OCI-LY7 (cell line): Measurements from ENCODE around the gene OR6N2. TPM values are rescaled to one million over a fixed set of nuclear protein-coding genes. Genes with fewer than 3 reads are reported as not detected.

Source experiments
- BruUV-seq: library from RNA; stranded (reverse); fragments of 400-500 nt; replicated peaks from 2 replicates; lab custom pipeline; 2021; lab: Mats Ljungman, UMichigan
- CTCF ChIA-PET: fragments of 300-600 bp; sonication (Branson Sonifier 250); formaldehyde crosslinking; loops from one replicate; lab custom pipeline; 2022; ENCODE audit warnings: antibody characterized with exemption; ENCODE audit not compliant: unreplicated experiment; lab: Charles Lee
- POLR2A ChIA-PET: fragments of 300-600 bp; sonication (Branson Sonifier 250); formaldehyde crosslinking; loops from one replicate; lab custom pipeline; 2022; ENCODE audit warnings: antibody characterized with exemption; lab: Charles Lee
- DNase-seq: peaks from one replicate; pipeline ENCODE4 v3.0.0-alpha.2; 2015; ENCODE audit warnings: low spot score
- H2AFZ ChIP-seq: fragments of 200-600 bp; sonication (generic), shearing (Covaris generic); 2 replicates; pipeline ENCODE4 v1.6.1; 2014; ENCODE audit warnings: mild to moderate bottlenecking, antibody characterized with exemption, low read length, moderate library complexity
- H3K27ac ChIP-seq: fragments of 200-600 bp; sonication (generic); 2 replicates; pipeline ENCODE4 v1.5.1; 2014; ENCODE audit warnings: mixed run types, low read depth, mild to moderate bottlenecking, moderate library complexity, low read length, inconsistent platforms; ENCODE audit not compliant: poor library complexity, severe bottlenecking
- H3K36me3 ChIP-seq: fragments of 200-600 bp; sonication (generic); 2 replicates; pipeline ENCODE4 v1.6.1; 2014; ENCODE audit warnings: mild to moderate bottlenecking, antibody characterized with exemption, low read length, moderate library complexity, mixed read lengths; ENCODE audit not compliant: insufficient read depth
- H3K4me1 ChIP-seq: fragments of 200-600 bp; sonication (generic); 2 replicates; pipeline ENCODE4 v1.5.1; 2014; ENCODE audit warnings: mild to moderate bottlenecking, low read length; ENCODE audit not compliant: insufficient read depth, poor library complexity, severe bottlenecking
- H3K4me2 ChIP-seq: fragments of 200-600 bp; sonication (generic); 2 replicates; pipeline ENCODE4 v1.6.1; 2014; ENCODE audit warnings: mild to moderate bottlenecking, low read length
- H3K4me3 ChIP-seq: fragments of 200-600 bp; sonication (generic); 2 replicates; pipeline ENCODE4 v1.5.1; 2014; ENCODE audit warnings: mild to moderate bottlenecking, low read depth, low read length; ENCODE audit not compliant: poor library complexity, severe bottlenecking
- H3K79me2 ChIP-seq: fragments of 200-600 bp; sonication (generic); 2 replicates; pipeline ENCODE4 v1.6.1; 2016; ENCODE audit warnings: low read depth, mild to moderate bottlenecking, low read length, moderate library complexity, mixed read lengths; ENCODE audit not compliant: insufficient read depth
- H3K9me2 ChIP-seq: fragments of 200-600 bp; sonication (generic); 2 replicates; pipeline ENCODE4 v1.6.1; 2016; ENCODE audit warnings: mild to moderate bottlenecking, low read length, mixed read lengths; ENCODE audit not compliant: insufficient read depth
- H3K9me3 ChIP-seq: fragments of 200-600 bp; sonication (generic); 2 replicates; pipeline ENCODE4 v1.6.1; 2014; ENCODE audit warnings: mild to moderate bottlenecking, mixed run types, low read length, mixed read lengths
- H4K20me1 ChIP-seq: fragments of 200-600 bp; sonication (generic); 2 replicates; pipeline ENCODE4 v1.6.1; 2014; ENCODE audit warnings: mild to moderate bottlenecking, antibody characterized with exemption, low read length, moderate library complexity, mixed read lengths; ENCODE audit not compliant: insufficient read depth
- EZH2phosphoT487 ChIP-seq: fragments of 200-600 bp; sonication (generic); IDR thresholded peaks from 2 replicates; pipeline ENCODE4 v1.6.1; 2018; ENCODE audit warnings: low read depth, borderline replicate concordance, mild to moderate bottlenecking, mixed run types, antibody characterized with exemption, low read length, moderate library complexity, mixed read lengths
- intact Hi-C: fragments of 100-400 bp; cut with micrococcal nuclease; formaldehyde crosslinking; loops from one replicate; pipeline ENCODE4 v1.10.0; 2022; ENCODE audit not compliant: unreplicated experiment
- total RNA-seq, 2 experiments: library from RNA; depleted of rRNA in 1 of 2; stranded (reverse); fragments of >200 nt in 1 of 2; shearing (Covaris generic) in 1 of 2; gene quantifications; 2 replicates each; pipeline ENCODE4 v1.2.3, GENCODE V29; 2014 to 2022
- TF ChIP-seq, protein P1 (sequence below): fragments of 200-600 bp; sonication (generic); conservative IDR thresholded peaks from 2 replicates; pipeline ENCODE4 v1.5.1; 2014; ENCODE audit warnings: mild to moderate bottlenecking, antibody characterized with exemption, low read length, moderate library complexity, mixed read lengths

OR6N2 gene
- total RNA-seq, 2 experiments from 2014 or later, result not detected

DNA sequence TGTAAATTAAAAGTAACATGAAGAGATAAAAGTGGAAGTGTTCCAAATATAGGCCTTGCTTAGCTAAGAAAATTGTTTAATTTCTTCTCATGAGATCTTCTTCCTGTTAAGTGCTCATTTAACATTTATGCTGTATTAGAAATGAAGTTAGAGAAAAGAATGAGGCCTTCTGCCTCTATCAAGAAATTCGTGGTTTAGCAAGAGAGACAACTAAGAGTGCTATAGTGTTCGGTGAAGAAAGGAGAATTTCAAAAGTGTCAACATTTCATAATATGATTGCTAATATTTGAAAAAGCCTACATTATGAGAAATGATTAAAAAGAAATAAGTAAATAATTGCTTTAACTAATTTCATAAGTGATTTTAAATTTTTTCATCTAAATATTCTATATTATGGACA, 31.3 kb upstream of the OR6N2 start:
- H3K4me1 ChIP-seq, result no peaks in the 10 kb centered on the region
- no peaks in the 10 kb centered on the region for H4K20me1 ChIP-seq
- CTCF ChIA-PET, result no interaction called here
- TF ChIP-seq, protein P1, sequence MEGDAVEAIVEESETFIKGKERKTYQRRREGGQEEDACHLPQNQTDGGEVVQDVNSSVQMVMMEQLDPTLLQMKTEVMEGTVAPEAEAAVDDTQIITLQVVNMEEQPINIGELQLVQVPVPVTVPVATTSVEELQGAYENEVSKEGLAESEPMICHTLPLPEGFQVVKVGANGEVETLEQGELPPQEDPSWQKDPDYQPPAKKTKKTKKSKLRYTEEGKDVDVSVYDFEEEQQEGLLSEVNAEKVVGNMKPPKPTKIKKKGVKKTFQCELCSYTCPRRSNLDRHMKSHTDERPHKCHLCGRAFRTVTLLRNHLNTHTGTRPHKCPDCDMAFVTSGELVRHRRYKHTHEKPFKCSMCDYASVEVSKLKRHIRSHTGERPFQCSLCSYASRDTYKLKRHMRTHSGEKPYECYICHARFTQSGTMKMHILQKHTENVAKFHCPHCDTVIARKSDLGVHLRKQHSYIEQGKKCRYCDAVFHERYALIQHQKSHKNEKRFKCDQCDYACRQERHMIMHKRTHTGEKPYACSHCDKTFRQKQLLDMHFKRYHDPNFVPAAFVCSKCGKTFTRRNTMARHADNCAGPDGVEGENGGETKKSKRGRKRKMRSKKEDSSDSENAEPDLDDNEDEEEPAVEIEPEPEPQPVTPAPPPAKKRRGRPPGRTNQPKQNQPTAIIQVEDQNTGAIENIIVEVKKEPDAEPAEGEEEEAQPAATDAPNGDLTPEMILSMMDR, result no peak
- TF ChIP-seq EZH2phosphoT487, result no peak
- H3K9me2 ChIP-seq, result no peaks in the 10 kb centered on the region
- no peak overlapping the region for H3K4me2 ChIP-seq
- POLR2A ChIA-PET, result no interaction called here
- intact Hi-C loops, result no loop called here
- no peaks in the 10 kb centered on the region for H3K79me2 ChIP-seq
- no peaks in the 10 kb centered on the region for H3K9me3 ChIP-seq
- no peaks in the 10 kb centered on the region for H3K36me3 ChIP-seq
- H3K27ac ChIP-seq, result no peak overlapping the region
- H3K4me3 ChIP-seq, result no peak overlapping the region
- no TSS peak for BruUV-seq
- no peak for DNase-seq
- H2AFZ ChIP-seq, result no peak overlapping the region

DNA sequence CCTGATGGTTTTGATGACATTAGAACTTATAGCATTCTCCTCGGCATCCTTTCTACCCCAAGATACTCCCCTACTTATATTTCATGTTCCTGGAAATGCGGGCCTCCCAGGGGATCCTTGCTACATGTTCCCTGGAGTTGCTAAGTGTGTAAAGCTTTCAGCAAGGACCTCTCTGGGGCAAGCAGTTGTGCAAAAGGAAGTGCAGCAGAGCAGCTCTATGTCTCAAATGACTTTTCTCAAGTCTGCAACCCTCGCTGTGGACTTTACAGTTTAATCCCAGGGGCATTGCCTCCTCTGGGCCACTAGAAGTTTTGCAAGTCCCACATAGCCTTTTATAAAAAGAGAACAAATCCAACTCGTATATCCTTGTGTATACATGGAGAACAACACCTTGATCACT, 29.3 kb upstream of the OR6N2 start:
- no peaks in the 10 kb centered on the region for H3K36me3 ChIP-seq
- TF ChIP-seq, protein P1, result no peak
- TF ChIP-seq EZH2phosphoT487, result no peak
- no peaks in the 10 kb centered on the region for H3K9me3 ChIP-seq
- H3K4me1 ChIP-seq, result no peaks in the 10 kb centered on the region
- no TSS peak for BruUV-seq
- H4K20me1 ChIP-seq, result no peaks in the 10 kb centered on the region
- no peak overlapping the region for H2AFZ ChIP-seq
- DNase-seq, result no peak
- H3K4me3 ChIP-seq, result no peak overlapping the region
- H3K27ac ChIP-seq, result no peak overlapping the region
- ChIA-PET CTCF (no interaction called here), POLR2A (no interaction called here)
- no peaks in the 10 kb centered on the region for H3K9me2 ChIP-seq
- no peak overlapping the region for H3K4me2 ChIP-seq
- intact Hi-C loops, result no loop called here
- H3K79me2 ChIP-seq, result no peaks in the 10 kb centered on the region

DNA sequence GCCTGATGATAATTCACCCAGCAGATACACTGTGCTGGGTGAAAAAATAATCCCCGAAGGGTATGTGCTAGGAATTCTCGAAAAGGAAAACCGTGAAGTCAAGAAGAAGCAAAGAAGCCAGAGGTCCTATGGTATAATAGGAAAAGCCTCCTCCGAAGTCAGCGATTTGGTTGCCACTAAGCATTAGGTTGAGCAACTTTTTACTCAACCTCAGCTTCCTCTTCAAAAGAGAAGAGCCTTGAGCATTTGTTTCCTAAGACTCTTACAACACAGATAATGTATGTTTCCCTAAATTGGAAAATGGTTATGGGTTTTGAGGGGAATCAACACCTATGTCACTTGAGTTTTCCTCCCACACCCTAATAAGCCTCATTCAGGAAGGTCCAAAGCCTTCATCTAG, 28.9 kb upstream of the OR6N2 start:
- intact Hi-C loops, result no loop called here
- ChIA-PET POLR2A (no interaction called here), CTCF (no interaction called here)
- H3K4me3 ChIP-seq, result no peak overlapping the region
- no peak for DNase-seq
- TF ChIP-seq EZH2phosphoT487, result no peak
- H3K4me2 ChIP-seq, result no peak overlapping the region
- no TSS peak for BruUV-seq
- no peaks in the 10 kb centered on the region for H3K36me3 ChIP-seq
- no peaks in the 10 kb centered on the region for H3K4me1 ChIP-seq
- no peak overlapping the region for H3K27ac ChIP-seq
- no peaks in the 10 kb centered on the region for H4K20me1 ChIP-seq
- no peaks in the 10 kb centered on the region for H3K9me2 ChIP-seq
- H3K9me3 ChIP-seq, result no peaks in the 10 kb centered on the region
- no peak overlapping the region for H2AFZ ChIP-seq
- H3K79me2 ChIP-seq, result no peaks in the 10 kb centered on the region
